Measurements from ENCODE around the gene RIPOR2.
A peak's percentile ranks its signal among the peaks of the same experiment; 100 is the strongest.
"Not testable (repeated sequence)": the region's sequence is repeated elsewhere in the genome, so short reads cannot be mapped to it uniquely, and the experiment has no call there.

The RIPOR2 gene

DNA sequence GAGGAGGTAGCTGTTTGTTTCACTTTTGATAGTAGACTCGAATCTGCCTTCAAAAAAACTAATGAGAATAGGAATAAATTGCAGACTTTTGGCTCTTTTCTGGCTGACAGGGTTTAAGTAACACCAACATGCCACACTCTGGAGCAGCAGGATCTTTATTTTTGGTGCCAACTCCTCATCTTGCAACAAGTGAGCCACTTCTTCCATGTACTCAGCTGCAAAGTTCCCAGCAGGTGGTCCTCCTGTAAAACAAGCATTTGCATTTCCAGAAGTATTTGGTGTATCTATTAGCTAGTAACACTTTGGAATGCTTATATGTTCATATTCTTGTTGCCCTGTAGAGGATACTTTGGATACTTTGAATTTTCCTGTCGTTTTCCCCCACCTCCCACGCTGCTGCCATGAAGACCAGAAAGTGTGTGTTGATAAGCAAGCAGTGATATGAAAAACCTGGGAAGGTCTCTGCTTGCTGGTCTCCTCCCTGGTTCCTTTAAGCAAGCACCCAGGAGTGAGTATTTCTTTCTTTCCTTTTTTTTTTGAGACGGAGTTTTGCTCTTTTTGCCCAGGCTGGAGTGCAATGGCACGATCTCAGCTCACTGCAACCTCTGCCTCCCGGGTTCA is 138.1 kb downstream of the RIPOR2 start:
- no peak for DNase-seq

DNA sequence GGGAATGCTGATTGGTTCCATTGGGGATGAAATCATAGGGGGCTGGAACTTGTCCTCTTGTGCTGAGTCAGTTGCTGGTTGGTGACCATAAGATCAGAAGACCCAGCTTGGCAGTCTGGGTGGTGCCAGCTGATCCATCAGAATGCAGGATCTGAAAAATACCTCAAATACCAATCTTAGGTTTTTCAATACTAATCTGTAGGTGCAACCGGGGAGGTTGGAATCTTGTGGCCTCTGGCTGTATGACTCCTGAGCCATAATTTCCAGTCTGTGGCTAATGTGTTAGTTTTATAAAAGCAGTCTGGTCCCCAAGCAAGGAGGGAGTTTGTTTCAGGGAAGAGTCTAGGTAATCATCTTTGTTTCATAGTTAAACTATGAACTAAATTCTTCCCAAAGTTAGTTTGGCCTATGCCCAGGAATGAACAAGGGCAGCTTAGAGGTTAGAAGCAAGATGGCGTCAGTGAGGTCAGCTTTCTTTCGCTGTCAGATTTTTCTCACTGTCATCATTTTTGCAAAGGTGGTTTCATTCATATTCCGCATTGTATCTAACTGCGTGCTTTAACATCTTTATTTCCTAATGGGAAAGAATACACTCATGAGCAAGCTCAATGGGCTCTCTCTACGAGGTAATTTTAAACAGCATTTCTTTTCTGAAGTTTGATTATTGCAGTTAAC is 139.0 kb downstream of the RIPOR2 start:
- DNase-seq: no peak

DNA sequence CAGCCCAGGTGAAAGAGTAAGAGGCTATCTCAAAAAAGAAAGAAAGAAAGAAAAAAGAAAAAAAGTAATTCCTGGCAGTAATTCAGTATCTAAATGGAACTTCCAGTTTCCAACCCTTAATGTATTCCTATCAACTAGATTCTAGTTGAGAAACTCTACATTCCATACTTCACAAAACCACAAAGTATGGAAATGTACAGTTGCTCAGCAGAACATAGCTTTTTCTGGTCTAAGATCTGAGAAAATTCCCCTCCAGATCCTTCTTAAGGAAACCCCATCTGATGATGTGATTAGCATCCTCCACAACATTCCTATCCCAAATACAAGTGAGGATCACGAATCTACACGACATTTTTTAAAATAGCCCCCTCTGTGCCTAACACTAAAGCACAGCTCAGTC is 140.7 kb downstream of the RIPOR2 start:
- no peak for DNase-seq

DNA sequence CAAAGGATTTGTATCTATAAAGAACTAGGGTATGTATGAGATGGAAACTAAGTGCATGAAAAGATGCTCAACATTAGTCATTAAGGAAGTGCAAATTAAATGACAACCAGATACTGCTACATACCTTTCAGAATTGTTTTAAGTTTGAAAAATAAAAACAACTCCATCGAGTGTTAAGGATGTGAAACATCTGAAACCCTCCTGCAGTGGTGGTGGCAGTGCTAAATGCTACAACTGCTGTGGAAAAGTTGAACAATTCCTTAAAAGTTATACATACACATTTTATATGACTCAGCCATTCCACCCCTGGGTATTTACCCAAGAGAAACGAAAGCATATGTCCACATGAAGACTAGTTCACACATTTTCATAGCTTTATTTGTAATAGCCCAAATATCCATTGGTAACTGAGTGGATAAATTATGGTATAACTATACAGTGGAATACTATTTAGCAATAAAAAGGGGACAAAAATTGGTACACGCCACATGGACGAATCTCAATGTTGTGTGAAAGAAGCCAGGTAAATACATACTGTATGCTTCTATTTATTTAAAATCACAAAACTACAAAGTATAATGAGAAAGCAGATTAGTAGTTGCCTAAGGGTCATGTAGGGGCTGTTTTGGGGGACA is 147.6 kb downstream of the RIPOR2 start:
- DNase-seq: peak in 1 of 2 donors; percentile 32

DNA sequence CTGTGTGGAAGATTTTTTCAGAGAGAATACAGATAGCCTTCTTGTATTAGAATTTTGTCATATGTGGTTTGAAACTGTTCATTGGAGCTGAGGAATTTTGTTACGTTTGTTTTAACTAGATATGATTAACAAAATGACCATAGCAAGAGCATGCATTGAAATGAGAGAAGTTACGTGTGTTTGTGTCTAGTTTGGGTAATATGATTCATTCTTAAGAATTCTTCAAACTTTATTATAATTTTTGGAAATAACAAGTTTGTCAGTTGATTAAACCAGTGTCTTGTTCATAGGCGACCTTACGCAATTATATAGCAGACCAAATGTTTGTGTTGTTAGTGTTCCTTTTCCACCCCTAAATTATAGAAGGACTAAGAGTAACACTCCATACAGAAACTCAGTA is 155.6 kb downstream of the RIPOR2 start:
- DNase-seq: no peak

DNA sequence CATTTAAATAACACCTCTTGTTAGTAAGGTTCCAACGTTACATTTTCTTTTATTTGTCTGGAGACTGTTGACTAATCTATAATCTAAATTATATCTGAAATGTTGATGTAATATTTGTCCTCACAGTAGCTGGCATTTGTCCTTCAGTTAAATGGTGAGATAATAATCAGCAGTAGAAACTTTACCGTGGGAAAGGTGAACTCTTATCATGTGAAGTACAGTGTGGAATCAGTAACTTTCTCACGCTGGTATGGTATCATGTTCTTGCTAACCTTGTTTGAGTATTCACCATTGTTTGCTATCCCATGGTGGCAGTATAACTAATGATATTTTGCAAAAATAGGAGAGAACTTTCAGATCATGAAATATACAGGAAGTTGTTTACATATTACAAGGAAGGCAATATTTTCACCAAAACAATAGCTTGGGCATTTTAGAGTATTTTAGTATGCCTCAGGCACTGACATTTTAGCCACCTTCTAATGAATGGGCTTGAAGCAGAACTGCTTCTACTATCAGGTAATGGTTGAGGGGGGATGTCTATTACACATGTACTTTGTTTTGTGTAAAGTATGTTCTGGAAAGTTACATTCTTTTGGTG is 156.2 kb downstream of the RIPOR2 start:
- no peak for DNase-seq

DNA sequence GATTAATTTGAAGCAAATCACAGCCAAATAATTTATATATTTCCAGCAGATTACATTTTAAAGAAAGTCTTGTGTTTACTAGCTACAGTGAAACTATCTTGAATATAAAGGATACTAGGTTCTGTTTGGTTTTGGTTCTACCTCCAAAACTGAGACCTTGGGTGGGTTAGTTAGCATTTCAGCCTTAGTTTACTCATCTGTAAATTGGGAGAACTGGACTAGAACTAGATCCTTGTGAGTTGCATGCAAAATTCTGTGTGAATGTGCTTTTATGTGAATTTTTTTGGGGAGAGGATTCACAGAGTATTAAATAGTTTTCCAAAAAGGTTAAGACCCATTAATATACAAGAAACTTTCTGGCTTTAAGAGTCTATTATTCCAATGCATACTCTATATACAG is 156.9 kb downstream of the RIPOR2 start:
- DNase-seq: no peak

DNA sequence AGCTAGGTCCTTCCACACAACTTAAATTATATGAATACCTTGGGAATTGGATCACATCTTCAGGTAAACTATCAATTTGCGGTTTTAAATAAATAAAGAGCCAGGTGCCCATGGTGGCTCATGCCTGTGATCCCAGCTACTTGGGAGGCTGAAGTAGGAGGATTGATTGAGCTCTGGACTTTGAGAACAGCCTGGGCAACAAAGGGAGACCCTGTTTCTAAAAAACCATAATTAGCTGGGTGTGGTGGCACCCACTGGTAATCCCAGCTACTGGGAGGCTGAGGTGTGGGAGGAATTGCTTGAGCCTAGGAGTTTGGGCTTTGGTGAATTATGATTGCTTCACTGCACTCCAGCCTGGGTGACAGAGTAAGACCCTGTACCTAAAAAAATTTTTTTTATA is 157.6 kb downstream of the RIPOR2 start:
- no peak for DNase-seq

DNA sequence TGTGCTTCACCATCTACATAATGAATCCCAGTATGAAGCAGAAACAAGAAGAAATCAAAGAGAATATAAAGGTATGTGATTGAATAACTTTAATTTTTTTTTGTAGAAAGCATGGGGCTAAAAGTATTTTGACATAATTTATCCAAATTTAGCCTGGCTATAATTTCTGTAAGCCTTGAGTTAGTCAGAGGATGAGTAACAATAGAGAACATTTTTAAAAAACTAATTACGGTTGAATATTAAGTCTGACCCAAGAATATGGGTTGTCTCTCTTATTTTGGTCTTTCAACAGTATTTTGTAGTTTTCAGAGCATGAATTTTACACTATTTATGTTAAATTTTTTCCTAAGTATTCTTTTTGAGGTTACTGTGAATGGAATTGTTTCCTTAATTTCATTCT is 158.5 kb downstream of the RIPOR2 start:
- no peak for DNase-seq

DNA sequence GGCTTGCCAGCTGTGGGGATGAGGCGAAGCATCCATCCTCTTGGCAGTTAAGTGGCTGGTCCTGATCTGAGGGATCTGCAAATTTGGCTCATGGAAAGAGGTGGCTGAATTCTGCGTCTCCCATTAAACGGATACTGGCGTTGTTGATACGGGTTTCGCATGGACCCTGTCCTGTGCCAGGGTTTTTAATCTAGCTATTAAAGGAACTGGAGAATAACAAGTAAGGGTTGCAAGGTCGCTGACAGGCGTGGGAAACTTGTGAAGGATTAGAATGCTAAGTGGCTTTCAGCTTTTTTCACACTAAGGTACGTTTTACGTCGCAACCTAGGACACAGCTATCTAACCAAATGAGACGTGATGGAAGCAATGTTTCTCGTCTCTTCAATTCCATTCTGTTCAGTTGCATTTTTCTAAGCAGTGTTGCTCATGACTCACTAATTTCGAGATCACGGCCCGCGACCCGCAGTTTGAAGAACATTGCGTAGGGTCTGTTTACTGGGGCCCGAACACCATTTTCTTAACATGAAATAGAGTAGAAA is 160.2 kb downstream of the RIPOR2 start:
- peak; percentile 44 to 51 for DNase-seq

DNA sequence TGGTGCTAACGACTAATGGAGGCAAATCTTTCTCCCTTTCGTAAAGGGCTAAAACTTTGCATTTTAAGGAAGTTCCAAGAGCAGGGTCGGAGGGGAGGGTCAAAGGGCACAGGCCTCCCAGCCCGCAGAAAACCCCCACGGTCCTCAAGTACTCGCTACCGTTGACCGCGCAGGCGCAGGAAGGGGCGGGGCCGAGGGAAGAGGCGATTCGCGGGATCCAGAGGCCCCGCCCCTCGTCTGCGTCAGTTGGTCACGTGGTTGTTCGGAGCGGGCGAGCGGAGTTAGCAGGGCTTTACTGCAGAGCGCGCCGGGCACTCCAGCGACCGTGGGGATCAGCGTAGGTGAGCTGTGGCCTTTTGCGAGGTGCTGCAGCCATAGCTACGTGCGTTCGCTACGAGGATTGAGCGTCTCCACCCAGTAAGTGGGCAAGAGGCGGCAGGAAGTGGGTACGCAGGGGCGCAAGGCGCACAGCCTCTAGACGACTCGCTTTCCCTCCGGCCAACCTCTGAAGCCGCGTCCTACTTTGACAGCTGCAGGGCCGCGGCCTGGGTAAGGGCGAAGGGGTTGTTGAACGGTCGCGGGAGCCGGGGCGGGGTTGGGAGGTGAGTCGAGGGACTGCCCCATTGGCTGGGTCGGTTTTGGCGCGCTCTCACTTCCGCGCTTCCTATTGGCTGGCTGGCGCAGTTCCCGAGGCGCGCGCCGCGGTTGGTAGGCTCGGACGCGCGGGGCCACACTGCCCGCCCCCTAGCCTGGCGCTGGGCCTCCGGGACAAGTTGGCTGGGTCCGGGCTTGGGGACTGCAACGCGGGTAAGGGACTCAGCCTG is 160.9 kb downstream of the RIPOR2 start, which contains the start of gene GMNN:
TSS of gene GMNN (plus strand) at position 242 of the 824 bp plus-strand sequence. CDS start 2,310 bp downstream, outside the sequence.
- DNase-seq: peak; percentile 100

DNA sequence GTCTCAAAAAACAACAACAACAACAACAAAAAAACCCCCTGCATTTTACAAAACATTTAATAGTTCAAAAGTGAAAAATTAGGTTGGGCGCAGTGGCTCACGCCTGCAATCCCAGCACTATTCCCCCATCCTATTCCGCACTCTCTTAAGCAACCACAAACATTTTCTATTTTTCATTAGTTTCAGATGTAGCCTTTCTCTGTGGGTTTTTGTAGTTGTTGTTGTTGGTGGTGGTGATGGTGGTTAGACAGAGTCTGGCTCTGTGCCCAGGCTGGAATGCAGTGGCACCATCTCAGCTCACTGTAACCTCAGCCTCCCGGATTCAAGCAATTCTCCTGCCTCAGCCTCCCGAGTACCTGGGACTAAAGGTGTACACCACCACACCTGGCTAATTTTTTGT is 167.4 kb downstream of the RIPOR2 start:
- no peak for DNase-seq

DNA sequence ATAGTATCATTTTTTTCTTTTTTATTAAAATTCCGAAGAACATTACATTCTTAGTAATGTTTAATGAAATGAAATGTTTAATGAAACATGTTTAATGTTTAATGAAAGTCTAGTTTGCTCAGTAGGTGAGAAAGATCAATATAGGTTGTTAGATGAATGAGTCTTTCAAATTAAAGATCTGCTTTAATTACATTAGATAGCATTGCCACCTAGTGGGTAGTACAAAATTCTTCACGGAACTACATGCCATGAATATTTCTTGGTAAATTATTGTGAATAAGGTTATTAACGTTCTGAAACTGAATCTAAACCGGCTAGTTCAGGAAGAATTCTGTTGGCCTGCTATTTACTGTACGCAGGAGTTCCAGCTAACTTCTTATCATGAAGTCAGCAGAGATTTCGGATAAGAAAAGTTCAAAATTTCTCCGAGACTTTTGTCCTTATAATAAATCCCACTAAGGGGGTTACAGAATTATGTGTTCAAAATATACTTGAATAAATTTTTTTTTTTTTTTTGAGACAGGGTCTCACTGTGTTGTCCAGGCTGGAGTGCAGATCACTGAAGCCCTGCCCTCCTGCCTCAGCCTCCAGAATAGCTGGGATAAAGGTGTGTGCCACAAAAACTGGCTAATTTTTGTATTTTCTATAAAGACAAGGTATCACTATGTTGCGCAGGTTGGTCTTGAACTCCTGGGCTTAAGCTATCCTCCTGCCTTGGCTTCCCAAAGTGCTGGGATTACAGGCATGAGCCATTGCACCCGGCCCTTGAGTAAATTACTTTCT is 168.9 kb downstream of the RIPOR2 start:
- no peak for DNase-seq

DNA sequence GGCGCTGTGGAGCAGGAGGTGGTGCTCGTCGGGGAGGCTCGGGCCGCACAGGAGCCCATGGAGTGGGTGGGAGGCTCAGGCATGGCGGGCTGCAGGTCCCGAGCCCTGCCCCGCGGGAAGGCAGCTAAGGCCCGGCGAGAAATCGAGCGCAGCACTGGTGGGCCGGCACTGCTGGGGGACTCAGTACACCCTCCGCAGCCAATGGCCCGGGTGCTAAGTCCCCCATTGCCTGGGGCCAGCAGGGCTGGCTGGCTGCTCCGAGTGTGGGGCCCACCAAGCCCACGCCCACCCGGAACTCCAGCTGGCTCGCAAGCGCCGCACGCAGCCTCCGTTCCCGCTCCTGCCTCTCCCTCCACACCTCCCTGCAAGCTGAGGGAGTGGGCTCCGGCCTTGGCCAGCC is 169.8 kb downstream of the RIPOR2 start:
- not testable (repeated sequence) for DNase-seq

DNA sequence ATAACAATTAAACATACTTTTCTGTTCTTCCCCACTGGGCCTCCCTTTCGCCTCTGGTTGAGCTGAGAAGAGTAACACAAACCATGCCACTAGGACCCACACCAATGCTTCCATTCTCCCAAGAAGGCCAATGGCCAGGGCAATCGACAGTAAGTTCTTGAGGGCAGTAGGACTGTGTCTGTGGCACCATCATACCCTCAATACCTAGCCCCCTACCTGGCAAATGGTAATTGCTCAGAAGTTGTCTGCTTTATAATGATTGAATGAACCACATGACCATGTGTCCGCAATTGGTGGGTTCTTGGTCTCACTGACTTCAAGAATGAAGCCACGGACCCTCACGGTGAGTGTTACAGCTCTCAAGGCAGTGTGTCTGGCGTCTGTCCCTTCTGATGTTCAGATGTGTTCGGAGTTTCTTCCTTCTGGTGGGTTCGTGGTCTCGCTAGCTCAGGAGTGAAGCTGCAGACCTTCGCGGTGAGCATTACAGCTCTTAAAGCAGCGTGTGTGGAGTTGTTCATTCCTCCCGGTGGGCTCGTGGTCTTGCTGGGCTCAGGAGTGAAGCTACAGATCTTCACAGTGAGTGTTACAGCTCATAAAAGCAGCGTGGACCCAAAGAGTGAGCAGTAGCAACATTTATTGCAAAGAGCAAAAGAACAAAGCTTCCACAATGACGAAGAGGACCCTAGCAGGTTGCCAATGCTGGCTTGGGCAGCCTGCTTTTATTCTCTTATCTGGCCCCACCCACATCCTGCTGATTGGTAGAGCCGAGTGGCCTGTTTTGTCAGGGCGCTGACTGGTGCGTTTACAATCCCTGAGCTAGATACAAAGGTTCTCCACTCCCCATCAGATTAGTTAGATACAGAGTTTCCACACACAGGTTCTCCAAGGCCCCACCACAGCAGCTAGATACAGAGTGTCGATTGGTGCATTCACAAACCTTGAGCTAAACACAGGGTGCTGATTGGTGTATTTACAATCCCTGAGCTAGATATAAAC is 170.6 kb downstream of the RIPOR2 start:
- DNase-seq: not testable (repeated sequence)

DNA sequence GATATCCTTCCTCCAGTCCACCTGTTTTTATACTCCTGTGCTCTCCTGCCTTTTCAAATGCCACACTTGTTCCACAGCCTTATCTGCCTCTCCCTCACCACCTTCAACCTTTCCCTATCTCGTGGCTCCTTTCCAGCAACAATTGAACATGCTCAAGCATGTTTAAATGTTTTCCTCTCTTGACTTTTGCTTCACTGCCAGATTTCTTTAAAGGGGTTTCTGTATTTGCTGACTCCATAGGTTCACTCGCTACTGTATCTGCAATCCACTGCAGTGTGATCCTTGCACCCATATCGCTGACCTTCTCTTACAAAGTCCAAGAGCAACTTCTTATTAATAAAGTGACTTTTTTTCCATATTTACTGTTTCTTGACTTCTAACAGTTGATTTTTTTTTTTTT is 172.2 kb downstream of the RIPOR2 start:
- no peak for DNase-seq

DNA sequence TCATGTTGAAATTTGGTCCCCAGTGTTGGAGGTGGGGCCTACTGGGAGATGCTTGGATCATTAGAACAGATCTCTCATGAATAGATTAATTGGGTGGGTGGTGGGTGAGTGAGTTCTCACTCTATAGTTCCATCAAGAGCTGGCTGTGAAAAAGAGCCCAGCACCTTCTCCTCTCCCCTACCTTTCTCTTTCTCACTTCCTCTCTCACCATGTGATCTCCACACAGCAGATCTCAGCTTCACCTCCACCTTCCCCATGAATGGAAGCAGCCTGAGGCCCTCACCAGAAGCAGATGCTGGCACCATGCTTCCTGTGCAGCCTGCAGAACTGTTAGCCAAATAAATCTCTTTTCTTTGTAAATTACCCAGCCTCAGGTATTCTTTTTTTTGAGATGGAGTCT is 173.9 kb downstream of the RIPOR2 start:
- DNase-seq: no peak

DNA sequence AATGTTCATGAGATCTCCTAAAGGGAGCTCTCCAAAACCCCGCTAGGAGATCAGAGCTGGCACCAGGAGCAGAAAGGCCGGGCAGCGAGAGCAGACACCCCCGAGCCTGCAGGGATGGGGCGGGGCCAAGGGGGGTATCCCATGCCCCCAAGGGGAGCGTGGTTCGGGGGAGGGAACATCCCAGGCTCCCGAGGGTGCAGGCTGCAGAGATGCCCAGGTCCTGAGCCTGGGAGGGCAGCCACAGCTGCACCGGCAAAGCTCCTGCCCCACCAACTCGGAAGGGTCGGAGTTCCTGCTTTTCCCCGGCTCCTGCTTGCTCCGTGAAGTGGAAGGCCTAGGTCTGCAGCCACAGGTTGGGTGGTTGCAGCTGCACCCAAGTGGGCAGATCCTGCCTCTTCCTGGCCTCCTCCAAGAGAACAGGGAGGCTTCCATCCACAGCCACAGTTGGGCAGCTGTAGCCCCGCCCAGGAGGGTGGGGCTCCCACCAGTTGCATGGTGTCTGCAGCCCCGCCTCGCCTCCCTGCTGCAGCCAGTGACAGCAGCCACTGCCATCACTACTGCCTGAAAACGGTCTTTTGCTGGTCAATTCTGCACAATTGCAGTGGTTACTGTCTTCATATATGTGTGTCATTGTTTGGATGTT is 174.4 kb downstream of the RIPOR2 start:
- DNase-seq: peak in 1 of 2 donors; percentile 10

DNA sequence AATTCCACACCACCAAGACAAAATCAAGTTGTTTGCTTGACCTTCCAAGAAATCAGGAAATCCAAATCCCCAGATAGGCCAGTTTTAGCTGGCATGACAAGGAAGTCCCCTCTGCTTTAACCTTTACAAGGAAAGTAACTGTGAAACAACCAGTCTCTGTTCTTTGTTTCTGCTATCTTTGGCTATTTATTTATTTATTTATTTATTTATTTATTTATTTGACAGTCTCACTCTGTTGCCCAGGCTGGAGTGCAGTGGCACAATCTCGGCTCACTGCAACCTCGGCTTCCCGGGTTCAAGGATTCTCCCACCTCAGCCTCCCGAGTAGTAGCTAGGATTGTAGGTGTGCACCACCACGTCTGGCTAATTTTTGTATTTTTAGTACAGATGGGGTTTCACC is 175.6 kb downstream of the RIPOR2 start:
- DNase-seq: no peak

DNA sequence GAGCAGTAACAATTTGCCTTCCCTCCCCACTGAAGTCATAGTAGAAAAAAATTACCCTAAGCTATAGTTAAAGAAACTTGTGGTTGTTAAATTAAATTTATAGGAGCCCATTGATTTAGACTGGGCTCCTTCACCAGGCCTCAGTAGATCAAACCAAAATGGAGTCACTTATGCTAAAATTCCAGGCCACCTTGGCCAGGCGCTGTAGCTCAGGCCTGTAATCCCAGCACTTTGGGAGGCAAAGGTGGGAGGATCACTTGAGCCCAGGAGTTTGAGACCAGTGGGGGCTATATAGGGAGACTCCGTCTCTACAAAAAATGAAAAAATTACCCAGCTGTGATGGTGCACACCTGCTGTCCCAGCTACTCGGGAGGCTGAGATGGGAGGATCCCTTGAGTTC is 176.0 kb downstream of the RIPOR2 start:
- no peak for DNase-seq
